ENCODE measurements around the gene HLA-F. TPM values are rescaled to one million over a fixed set of nuclear protein-coding genes. Genes with fewer than 3 reads are reported as not detected.

Gene HLA-F
- total RNA-seq, 1 donor from 2014 or later: 12.5 TPM

DNA sequence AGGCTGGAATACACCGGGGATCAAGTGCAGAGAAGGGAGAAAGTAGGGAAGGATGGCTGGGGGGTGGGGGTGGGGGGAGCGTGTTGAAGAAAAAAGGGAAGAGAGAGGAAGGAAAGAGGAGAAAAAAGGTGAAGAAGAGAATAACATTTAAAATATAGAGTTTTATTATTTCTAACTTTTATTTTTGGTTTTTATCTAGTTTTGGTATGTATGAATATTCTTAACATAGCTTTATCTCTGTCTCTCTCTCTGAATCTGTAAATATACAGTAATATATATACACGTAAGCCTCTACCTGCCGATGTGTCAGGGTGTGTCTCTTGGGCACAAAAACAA, 30.0 kb downstream of the HLA-F start:
- H3K36me3 Mint-ChIP-seq (ENCODE audit: unreplicated experiment): no peaks in the 10 kb centered on the region
- peak overlapping the region; percentile 95 for H3K4me3 Mint-ChIP-seq (ENCODE audit: unreplicated experiment)
- peak overlapping the region; percentile 81 for H3K27ac Mint-ChIP-seq (ENCODE audit: unreplicated experiment)
- no peak for DNase-seq (ENCODE audit: extremely low spot score, unreplicated experiment)
- TF ChIP-seq, protein P1, sequence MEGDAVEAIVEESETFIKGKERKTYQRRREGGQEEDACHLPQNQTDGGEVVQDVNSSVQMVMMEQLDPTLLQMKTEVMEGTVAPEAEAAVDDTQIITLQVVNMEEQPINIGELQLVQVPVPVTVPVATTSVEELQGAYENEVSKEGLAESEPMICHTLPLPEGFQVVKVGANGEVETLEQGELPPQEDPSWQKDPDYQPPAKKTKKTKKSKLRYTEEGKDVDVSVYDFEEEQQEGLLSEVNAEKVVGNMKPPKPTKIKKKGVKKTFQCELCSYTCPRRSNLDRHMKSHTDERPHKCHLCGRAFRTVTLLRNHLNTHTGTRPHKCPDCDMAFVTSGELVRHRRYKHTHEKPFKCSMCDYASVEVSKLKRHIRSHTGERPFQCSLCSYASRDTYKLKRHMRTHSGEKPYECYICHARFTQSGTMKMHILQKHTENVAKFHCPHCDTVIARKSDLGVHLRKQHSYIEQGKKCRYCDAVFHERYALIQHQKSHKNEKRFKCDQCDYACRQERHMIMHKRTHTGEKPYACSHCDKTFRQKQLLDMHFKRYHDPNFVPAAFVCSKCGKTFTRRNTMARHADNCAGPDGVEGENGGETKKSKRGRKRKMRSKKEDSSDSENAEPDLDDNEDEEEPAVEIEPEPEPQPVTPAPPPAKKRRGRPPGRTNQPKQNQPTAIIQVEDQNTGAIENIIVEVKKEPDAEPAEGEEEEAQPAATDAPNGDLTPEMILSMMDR (IDR thresholded peaks at IDR 0.05): no peak
- H3K27me3 Mint-ChIP-seq (ENCODE audit: unreplicated experiment): peaks cover 20% of the 10 kb centered on the region
- H3K9me3 Mint-ChIP-seq (ENCODE audit: unreplicated experiment): no peaks in the 10 kb centered on the region
- peaks cover 18% of the 10 kb centered on the region for H3K4me1 Mint-ChIP-seq (ENCODE audit: unreplicated experiment)

DNA sequence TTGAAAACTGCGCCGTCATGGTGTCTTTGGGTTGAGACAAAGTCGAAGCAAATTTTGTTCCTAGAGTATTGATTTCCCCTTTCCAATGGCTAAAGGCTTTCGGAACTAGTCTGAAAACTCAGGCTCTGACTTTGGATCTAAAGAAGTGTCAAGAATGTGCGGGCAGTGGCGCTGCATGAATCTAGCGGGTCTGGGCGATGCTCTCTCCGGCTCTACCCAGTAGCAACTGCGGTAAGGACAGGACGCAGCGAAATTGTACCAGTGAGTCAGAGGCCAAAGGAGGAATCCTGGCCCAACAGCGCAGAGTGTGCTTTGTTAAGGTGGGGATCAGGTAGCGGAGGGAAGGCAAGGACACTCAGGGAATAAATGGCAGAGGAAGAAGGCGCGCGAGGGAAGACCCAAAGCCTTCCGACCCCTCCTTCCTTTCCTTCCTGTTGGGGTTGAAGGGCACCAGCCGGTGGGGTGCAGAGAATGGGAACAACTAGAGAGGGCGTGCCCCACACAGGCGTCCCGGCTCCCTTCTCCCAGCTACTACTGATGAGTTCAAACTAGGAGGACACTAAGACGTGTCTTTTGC, 32.1 kb downstream of the HLA-F start:
- TF ChIP-seq, protein P1 (IDR thresholded peaks at IDR 0.05): no peak
- H3K4me1 Mint-ChIP-seq (ENCODE audit: unreplicated experiment): peaks cover 9% of the 10 kb centered on the region
- H3K9me3 Mint-ChIP-seq (ENCODE audit: unreplicated experiment): no peaks in the 10 kb centered on the region
- H3K36me3 Mint-ChIP-seq (ENCODE audit: unreplicated experiment): no peaks in the 10 kb centered on the region
- H3K27ac Mint-ChIP-seq (ENCODE audit: unreplicated experiment): no peak overlapping the region
- no peak overlapping the region for H3K4me3 Mint-ChIP-seq (ENCODE audit: unreplicated experiment)
- DNase-seq (ENCODE audit: extremely low spot score, unreplicated experiment): no peak
- peaks cover 13% of the 10 kb centered on the region for H3K27me3 Mint-ChIP-seq (ENCODE audit: unreplicated experiment)

- Mint-ChIP-seq H3K4me1 (ENCODE audit: unreplicated experiment) (peaks cover 9% of the 10 kb centered on the region), H3K36me3 (ENCODE audit: unreplicated experiment) (no peaks in the 10 kb centered on the region), H3K4me3 (ENCODE audit: unreplicated experiment) (no peak overlapping the region), H3K9me3 (ENCODE audit: unreplicated experiment) (no peaks in the 10 kb centered on the region), H3K27ac (ENCODE audit: unreplicated experiment) (no peak overlapping the region), H3K27me3 (ENCODE audit: unreplicated experiment) (peaks cover 13% of the 10 kb centered on the region)
- TF ChIP-seq, protein P1 (IDR thresholded peaks at IDR 0.05): no peak
- no peak for DNase-seq (ENCODE audit: extremely low spot score, unreplicated experiment)
Measured at GRCh38 chr6:29757282-29757681, 34.0 kb downstream of the HLA-F start.

DNA sequence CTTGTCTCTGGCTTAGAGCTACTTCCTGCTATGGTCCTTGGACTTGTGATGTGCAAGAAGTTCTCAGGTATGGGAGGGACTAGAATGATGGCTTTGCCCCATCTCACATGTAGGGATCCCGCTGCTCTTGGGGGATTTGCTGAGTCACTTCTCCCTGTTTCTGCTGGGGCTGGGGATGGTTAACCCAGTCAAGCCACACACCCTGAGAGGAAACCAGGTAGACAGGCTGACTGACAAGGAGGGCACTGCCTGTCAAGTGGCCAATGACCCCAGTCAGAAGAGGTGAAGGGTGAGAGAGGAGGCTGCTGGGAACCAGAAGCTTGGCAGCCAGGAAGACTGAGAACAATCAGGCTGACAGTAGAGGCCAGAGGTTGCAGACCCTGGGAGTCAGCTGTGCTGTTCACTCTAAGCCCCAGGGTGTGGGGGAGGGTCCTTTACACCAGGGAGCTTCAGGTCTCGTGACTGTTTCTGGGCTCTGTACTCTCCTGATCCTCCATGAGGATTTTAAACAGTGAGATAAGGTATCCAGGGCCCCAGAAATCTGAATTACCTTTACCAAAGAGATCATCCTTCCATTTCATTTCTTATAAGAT, 34.6 kb downstream of the HLA-F start:
- peak; percentile 30 for DNase-seq (ENCODE audit: extremely low spot score, unreplicated experiment)
- H3K4me3 Mint-ChIP-seq (ENCODE audit: unreplicated experiment): no peak overlapping the region
- peaks cover 7% of the 10 kb centered on the region for H3K4me1 Mint-ChIP-seq (ENCODE audit: unreplicated experiment)
- TF ChIP-seq, protein P1 (IDR thresholded peaks at IDR 0.05): no peak
- no peaks in the 10 kb centered on the region for H3K9me3 Mint-ChIP-seq (ENCODE audit: unreplicated experiment)
- H3K27ac Mint-ChIP-seq (ENCODE audit: unreplicated experiment): no peak overlapping the region
- peaks cover 13% of the 10 kb centered on the region for H3K27me3 Mint-ChIP-seq (ENCODE audit: unreplicated experiment)
- H3K36me3 Mint-ChIP-seq (ENCODE audit: unreplicated experiment): no peaks in the 10 kb centered on the region

DNA sequence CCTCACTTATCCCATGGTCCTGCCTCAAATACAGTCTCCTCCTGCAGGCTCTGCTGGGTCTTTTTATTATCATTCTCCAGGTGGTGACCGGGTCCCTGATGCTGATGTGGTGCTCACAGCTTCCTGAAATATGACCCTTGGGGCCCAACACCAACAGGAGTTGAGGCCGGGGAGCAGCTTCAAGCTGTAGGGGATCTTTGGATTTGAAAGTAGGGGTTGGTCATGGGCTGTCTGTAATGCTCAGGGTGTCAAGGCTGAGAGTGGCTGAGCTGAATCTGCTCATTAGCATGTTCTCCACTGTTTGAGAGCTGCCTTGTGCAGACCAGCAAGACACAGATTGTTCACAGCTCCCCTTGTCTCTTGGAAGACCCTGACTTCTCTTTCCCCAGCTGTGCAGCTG, 35.5 kb downstream of the HLA-F start:
- Mint-ChIP-seq H3K36me3 (ENCODE audit: unreplicated experiment) (no peaks in the 10 kb centered on the region), H3K27ac (ENCODE audit: unreplicated experiment) (no peak overlapping the region), H3K9me3 (ENCODE audit: unreplicated experiment) (no peaks in the 10 kb centered on the region), H3K27me3 (ENCODE audit: unreplicated experiment) (peaks cover 13% of the 10 kb centered on the region), H3K4me3 (ENCODE audit: unreplicated experiment) (no peak overlapping the region), H3K4me1 (ENCODE audit: unreplicated experiment) (peaks cover 7% of the 10 kb centered on the region)
- TF ChIP-seq, protein P1 (IDR thresholded peaks at IDR 0.05): no peak
- DNase-seq (ENCODE audit: extremely low spot score, unreplicated experiment): peak; percentile 30
